ENCODE data around the gene RNU6-7.

The RNU6-7 gene

DNA sequence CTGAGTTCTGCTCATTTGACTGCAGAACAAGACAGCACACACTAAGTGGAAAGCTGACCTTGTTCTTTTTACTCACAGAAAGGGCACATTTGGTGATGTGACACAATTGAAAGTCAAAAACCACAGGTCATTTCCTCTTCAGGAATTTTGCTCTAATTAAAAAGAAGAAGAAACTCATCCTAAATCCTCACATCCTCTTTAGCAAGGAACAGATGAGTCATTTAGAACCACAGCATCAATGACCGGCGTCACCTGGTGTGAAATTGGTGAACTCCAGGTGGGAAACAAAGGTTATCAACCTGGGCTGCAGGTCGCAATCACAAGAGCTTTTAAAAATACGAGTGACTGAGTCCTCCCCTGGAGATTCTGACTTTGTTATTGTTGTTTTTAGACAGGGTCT is 4.1 kb downstream of the RNU6-7 start:
- peak; percentile 9 for DNase-seq

DNA sequence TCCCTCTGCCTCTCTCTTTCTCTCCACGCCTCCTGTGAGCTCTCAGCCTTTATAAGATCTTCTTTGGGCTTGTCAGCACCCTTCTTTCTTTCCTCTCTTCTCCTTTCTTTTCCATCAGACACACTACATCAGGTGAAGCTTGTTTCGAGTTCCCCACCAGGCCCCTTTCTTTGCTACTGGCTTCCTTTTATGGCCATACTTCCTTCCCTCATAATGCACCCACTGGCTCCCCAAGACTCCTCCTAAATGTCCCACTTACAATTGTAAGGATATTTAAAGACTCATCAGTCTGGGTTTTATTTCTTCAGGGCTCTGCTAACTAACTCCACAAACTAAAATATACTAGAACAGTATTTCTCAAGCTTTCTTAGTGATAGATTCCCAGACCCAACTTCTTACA is 4.7 kb downstream of the RNU6-7 start:
- DNase-seq, result no peak

DNA sequence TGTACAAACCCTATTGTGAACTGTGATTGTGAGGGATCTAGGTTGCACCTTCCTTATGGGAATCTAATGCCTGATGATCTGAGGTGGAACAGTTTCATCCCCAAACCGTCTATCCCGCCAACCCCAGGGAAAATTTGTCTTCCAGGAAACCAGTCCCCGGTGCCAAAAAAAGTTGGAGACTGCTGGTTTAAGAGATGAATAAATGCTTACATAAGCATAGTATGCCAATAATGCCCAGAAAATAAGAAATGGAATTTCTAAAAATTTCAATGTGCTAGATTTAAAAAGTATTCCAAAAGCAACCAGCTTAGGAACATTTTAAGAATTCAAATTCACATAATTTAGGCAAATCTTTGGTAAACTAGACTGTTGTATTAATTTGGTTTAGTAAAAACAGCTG is 6.6 kb downstream of the RNU6-7 start:
- DNase-seq, result no peak

DNA sequence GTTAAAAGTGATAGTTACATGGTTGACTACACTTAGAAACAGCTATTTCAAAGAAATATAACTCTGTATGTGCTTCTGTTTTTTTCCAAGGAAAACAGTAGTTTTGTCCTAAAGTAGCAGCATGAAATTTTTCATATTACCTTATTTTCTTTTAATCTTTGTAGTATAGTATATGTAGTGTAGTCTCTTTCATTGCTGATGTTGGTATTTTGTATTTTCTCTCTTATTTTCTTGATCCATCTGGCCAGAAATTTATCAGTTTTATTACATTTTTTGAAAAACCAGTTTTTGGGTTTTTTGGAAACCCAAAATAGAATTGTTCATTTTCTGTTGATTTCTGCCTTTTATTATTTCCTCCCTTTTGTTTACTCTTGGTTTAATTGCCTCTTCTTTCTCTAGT is 7.6 kb downstream of the RNU6-7 start:
- DNase-seq, result no peak

DNA sequence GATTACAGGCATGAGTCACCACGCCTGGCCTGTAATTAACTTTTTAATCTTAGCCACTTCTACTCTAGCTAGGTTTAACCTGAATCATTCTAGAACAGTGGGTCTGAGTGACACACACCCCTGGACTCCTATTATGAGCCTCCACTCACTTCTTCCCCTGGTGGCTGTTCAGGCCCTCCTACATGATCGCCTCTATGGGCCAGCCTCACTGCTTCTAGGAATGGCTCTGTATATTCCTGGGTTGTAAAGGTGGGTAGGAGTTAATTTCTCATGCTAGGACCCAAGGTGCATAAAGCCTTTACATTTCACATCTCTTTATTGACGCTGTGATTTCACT is 9.2 kb downstream of the RNU6-7 start:
- DNase-seq, result no peak

DNA sequence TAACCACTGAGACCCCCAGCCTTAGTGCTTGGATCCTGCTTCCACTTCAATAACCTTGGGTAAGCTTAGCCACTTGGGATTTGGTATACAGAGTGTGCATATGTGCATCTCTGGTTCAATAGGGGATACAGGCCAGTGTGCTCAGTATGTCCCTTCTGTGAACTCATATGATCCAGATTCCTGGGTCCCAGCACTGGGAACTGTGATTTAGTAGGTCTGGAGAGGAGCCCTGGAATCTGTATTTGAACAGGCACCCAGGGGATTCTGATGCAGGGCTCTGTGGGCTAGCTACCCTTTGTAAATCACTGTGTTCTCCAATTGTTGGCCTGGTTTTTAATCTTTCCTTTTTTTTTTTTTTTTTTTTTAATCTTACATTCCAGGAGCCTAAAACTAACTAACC is 11.0 kb downstream of the RNU6-7 start:
- no peak for DNase-seq

DNA sequence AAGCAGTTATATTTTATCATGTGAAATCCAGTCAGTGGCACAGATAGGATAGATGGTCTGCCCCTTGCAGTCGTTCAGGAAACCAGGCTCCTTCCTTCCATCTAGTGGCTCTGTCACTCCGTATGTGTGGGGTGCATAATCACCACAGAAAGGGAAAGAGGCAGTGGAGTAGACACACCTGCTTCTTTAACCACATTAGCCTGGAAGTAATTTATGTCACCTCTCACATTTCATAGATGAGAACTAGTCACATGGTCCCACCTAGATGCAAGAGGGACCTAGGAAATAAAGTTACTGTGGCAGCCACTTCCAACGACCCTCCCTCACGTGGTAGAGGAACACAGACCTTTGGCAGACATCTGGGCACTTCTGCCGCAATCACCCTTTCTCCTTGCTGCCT is 15.5 kb downstream of the RNU6-7 start:
- no peak for DNase-seq

DNA sequence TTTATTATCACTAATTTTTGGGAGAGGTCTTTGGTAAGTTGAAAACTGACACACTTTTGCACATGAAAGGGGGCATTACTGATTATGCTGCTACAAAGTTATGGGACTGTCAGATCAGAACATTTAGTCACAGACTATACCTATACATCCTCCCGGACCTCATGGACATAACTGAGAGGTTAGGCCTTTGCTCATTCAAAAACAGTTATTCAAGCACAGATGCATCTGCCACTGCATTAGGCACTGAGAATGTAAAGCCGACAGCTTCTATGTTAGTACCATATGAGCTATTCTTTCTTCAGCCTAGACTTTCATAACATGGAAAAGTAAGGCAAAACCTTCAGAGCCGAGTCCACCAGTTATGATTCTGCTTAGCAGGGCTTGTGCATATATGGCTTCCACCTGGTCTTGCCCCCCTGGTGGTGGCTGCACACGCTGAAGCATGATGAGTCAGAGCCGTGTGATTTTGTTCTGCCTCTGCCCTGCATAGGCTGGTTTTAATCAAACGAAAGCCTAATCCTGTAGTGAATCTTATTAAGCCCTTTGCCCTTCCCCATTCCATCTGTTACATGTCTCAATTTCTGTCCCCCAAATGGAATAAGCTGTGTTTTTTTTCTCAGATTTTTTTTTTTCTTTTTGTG is 23.0 kb downstream of the RNU6-7 start:
- DNase-seq, result no peak

DNA sequence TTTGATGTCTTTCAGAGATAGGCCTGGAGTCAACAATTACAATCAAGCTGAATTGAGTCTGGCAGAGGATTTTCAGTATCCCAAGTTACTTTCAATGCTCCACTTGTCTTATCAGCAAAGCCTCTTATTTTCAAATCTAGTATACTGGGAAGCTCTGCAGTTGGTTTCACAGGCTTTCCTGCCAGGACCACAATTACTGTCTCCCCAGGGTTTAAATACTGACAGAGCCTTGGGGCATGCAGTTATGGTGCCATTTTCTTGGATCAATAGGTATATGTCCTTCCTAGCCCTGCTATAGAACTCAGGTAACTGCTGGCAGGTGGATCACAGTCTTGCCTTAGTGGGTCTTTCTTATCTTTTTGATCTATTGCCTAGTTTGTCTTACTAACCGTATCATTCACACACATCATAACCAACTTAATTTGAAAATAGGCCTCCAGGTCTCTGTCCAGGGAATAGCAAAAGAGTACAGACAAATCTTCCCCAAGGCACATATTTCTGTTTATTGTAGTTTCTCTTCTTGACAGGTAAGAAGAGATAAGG is 23.6 kb downstream of the RNU6-7 start:
- no peak for DNase-seq

DNA sequence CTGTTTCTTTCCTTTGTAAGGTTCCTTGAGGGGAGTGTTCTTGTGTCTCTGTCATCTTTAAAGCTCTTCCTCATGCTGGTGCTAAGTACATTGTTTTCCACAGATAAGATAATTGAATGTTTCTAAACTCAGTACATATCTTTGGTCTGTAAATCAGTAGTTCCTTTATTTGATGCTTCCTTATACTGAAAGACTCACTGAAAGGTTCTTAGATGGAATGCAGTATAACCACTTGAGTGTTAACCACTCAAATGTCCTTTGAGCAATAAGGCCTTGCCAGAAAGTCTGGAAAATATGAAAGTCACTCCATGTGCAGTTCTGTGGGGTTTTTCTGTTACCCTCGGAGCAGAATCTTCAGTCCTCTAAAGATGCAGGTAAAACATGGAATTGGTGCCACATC is 24.2 kb downstream of the RNU6-7 start:
- no peak for DNase-seq

DNA sequence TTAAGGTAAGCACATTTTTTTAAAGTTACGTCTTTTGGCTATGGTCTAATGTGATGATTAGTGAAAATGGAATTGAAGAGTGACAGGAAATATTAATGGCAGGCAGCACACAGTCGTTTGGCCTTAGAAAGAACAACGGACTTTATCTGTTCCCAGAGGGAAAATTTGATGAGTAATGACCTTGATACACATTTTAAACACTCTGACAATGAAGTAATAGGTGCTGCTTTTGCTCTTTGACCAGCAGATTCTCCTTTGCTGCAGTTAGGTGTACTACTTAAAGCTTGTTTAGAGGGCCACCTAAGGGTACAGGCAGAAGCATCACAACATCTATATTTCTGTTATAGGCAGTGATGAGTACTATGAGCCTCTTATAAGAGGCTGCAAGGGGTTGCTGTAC is 28.3 kb downstream of the RNU6-7 start:
- DNase-seq, result no peak

DNA sequence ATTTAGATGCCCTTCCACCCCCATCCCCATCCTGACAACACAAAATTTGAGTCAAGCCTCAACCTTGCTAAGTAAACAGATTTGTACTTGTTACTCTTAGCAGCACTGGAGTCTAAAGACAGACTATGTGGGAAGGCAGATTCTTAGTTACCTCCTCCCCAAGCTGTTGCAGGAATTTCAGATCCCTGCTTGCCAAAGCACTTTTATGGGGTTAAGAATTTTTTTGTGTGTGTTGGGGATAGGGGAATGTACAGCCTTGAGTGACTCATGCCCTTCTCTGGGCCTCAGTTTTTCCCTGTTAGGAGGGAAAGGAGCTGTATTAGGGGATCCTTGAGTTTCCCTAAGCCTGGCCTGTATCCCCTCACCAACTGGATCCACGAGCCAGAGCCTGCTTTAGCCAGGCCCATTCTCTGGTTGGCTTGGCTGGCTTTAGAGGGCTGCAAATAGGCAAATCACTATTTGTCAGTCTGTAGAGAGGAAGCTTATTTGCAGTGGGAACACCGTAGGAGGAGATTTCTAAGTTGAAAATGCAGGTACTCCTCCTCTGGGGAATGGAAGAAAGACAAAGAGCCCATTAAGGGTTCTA is 28.9 kb downstream of the RNU6-7 start:
- DNase-seq, result no peak

DNA sequence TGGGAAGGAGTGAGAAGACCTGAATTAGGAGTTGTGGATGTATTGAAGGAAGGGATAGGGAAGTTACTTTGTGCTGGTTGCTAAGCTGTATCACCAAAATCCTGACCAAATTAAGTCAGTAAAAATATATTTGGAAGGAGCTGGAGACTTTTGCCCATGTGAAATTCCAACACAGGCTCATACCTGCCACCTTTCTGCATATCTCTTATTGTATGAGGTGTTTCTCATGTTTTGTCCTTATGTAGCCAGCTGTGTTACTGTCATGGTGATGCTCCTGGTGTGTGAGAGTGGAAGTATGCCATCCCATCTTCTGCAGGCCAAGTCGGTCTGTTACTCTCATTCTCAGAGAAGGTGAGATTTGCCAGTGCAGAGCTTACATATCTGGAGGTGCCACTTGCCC is 30.6 kb downstream of the RNU6-7 start:
- no peak for DNase-seq

DNA sequence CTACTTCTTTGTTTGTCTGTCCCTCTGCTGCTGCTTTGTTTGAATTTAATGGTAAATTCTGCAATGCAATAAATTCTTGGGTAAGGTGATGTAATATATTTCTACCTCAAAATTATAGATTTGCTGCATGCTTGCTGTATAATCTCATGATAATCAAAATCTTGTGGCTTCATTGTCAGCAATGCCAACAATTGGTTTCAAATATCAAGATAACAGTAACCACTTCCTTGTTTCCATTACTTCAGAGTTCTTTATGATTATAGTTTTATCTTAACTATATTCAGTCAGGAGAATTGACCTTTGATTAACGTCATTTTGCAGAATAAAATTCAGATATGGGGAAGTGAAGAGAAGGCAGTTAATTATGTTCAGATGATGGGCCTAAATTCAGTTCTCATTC is 31.4 kb downstream of the RNU6-7 start:
- no peak for DNase-seq

DNA sequence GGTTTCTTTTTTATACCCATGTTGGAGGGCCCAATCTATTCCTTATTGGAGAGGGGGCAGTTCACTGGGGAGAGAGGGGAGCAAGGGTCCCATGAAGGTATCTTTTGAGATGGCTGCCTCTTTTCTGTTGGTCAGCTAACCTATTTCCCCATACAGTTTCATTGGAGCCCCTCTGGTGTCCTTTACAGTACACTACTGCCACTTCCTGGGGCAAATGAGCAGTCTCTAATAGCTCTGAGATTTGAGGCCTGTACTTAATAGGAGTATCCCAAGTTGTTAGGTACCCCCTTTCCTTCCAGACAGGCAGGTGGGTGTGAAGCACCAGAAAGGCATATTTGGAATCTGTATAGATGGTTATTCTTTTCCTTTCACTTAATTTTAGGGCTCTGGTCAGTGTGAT is 42.6 kb downstream of the RNU6-7 start:
- no peak for DNase-seq

DNA sequence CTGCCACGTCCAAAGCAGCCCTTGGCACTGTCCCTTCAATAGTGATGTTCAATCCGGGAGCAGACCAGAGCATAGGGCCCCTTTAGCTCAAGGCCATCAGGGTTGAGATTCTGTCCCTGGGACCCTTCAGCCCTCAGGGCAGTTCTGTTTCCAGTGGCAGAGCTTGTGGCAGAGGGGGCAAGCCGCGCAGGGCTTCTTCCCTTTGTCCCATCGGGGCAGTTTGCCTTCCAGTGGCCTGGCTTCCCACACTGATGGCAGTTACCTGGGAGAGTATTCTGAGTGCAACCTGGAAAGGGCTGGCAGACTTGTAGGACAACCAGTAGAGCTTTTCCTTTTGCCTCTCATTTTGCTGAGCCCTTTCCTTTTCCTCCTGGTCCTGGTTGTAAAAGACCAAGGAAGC is 44.9 kb downstream of the RNU6-7 start:
- no peak for DNase-seq

DNA sequence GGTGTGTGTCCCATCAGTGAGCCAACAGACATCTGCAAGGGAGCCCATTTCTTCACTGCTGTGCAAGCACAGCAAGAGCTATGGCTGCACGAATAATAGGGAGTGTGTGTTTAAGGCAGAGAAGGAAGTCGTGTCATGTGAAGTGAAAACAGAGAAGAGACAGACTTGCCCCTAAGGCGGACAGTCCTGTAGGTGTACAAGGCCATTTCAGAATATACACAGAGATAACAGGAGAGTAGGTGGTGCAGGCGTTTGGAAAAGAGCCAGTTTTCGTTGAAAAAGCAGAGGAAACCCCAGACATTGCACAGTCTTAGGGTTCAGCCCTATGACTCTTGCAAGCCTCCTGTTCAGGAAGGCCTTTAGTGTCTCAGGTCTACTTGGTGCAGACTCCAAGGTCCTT is 47.5 kb downstream of the RNU6-7 start:
- DNase-seq, result no peak

DNA sequence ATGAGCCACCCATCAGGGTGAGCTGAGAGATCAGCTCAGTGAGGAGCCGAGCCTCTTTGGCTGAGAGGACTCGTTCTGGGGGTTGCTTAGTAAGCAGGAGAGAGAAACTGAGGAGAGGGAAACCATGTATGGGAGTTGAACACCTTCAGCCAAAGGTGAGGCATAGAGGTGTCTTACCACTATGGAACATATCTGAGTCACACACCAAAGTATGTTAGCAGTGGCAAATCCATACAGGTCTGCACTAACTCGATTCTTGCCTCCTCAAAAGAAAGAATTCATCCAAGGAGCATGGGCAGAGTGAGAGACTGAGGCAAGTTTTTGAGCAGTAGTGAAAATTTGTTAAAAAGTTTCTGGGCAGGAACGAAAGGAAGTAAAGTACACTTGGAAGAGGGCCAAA is 47.9 kb downstream of the RNU6-7 start:
- no peak for DNase-seq

DNA sequence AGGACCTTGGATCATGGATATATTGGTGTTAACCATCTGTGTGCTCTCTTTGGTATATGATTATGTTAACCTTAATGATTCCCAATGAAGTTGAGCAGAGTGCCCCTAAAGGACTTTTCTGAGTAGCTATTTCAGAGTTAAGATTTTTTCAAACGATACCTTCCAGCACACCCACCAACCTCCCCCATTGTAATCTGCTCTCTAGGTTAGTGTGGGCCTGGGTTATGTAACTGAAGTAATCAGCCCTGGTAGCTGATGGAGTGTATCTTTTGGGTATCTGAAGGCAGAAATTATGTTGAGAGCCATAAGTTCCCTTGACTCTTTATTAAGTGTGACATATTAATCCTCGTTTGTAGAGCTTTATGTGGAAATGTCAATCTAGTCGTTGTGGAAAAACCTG is 48.8 kb downstream of the RNU6-7 start:
- no peak for DNase-seq

DNA sequence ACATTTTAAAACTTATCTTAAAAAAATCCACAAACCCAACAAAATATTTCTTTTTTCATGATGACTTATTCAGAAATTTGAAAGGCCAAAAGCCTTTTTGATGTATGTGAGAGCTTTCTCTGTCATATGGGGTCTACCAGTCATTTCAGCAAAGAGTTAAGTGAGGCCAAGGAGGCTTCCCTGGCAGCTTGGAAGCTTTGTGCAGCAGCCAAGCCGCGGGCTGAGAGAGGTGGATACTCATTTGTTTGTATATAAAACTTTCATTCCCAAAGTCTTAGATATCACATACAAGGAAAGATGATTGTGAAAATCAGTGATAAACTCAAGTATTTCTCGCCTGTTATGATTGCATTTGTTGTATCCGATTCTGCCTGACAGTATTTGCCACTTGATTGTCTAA is 49.7 kb downstream of the RNU6-7 start:
- DNase-seq, result no peak

Measured in CD4-positive, alpha-beta T cell treated with Interleukin-10 for 1 hour (primary cell).